SJCRH30 (cell line): Measurements from ENCODE around the gene MEGF11. TPM values are rescaled to one million over a fixed set of nuclear protein-coding genes. Genes with fewer than 3 reads are reported as not detected.

Experiments
- total RNA-seq: library from RNA; depleted of rRNA; stranded (reverse); fragments of >200 nt; shearing (Covaris generic); gene quantifications from 2 replicates; pipeline ENCODE4 v1.2.3, GENCODE V29; 2014; rRNA removed

Gene MEGF11
- total RNA-seq, 1 experiment from 2014 or later: 8.7 TPM

Other genes starting within 250 kb of the MEGF11 start
- 123 and 138 TPM in 2 replicates for gene DIS3L, start 39.8 kb upstream of the MEGF11 start, total RNA-seq
- 54.1 and 58.1 TPM in 2 replicates for gene TIPIN, start 102.9 kb upstream of the MEGF11 start, total RNA-seq
- gene MAP2K1, start 133.2 kb upstream of the MEGF11 start, total RNA-seq: 72.2 and 79.8 TPM in 2 replicates
- gene SNAPC5, start 244.0 kb upstream of the MEGF11 start, total RNA-seq: 14.6 and 17.1 TPM in 2 replicates